K562 (cell line): Measurements from ENCODE around the gene HVCN1. TPM values are rescaled to one million over a fixed set of nuclear protein-coding genes. Genes with fewer than 3 reads are reported as not detected.

Experiments
- ARID1B ChIP-seq: fragments of 450-650 bp; IDR thresholded peaks from 2 replicates; pipeline ENCODE4 v1.6.1; 2016; ENCODE audit warnings: antibody characterized with exemption, mild to moderate bottlenecking, inconsistent platforms
- CBX5 ChIP-seq: IDR thresholded peaks from 2 replicates; pipeline ENCODE4 v1.6.1; 2014; ENCODE audit warnings: low read depth, borderline replicate concordance
- CSDE1 ChIP-seq, 2 experiments: fragments of 450-650 bp; IDR thresholded peaks; 2 replicates each; pipeline ENCODE4 v1.6.1; 2016; ENCODE audit warnings: mild to moderate bottlenecking in 1 of 2
- ELK1 ChIP-seq: sonication (generic); formaldehyde crosslinking; IDR thresholded peaks from 2 replicates; pipeline ENCODE4 v1.8.1; 2022; ENCODE audit warnings: missing genetic modification reagents
- FOXM1 ChIP-seq, 2 experiments: fragments of 450-650 bp in 1 of 2; sonication (generic) in 1 of 2; formaldehyde crosslinking in 1 of 2; IDR thresholded peaks; 2 replicates each; pipeline versions ENCODE4 v1.6.1 to v1.9.0; 2017 to 2022; ENCODE audit warnings: low read depth in 2 of 2, mild to moderate bottlenecking in 2 of 2, missing genetic modification reagents in 1 of 2, moderate library complexity in 1 of 2
- HDAC6 ChIP-seq: IDR thresholded peaks from 2 replicates; pipeline ENCODE4 v1.6.1; 2012; ENCODE audit warnings: low read depth, mild to moderate bottlenecking, control low read depth, inconsistent platforms, low read length, moderate library complexity
- HIVEP1 ChIP-seq: fragments of 250-450 bp; sonication (Bioruptor Pico); IDR thresholded peaks from 2 replicates; pipeline ENCODE4 v1.4.0; 2020; ENCODE audit warnings: mild to moderate bottlenecking
- IRF9 ChIP-seq: fragments of 450-650 bp; IDR thresholded peaks from 2 replicates; pipeline ENCODE4 v1.6.1; 2016; ENCODE audit warnings: missing biosample characterization, missing genetic modification characterization
- NRF1 ChIP-seq, 2 experiments: fragments of 450-650 bp; IDR thresholded peaks in 1 of 2; conservative IDR thresholded peaks in 1 of 2; 2 replicates each; pipeline ENCODE4 v1.6.1; 2014; ENCODE audit warnings: mild to moderate bottlenecking in 2 of 2
- RBM39 ChIP-seq: fragments of 200-400 bp; formaldehyde crosslinking; optimal IDR thresholded peaks from 2 replicates; pipeline ENCODE3; 2018; ENCODE audit warnings: low read depth, low read length
- U2AF1 ChIP-seq: fragments of 200-400 bp; formaldehyde crosslinking; optimal IDR thresholded peaks from 2 replicates; pipeline ENCODE3; 2017; ENCODE audit warnings: mild to moderate bottlenecking, low read depth, low read length, moderate library complexity
- VEZF1 ChIP-seq: fragments of 200-800 bp; sonication (Bioruptor generic); IDR thresholded peaks from 2 replicates; pipeline ENCODE4 v1.6.1; 2017; ENCODE audit warnings: missing genetic modification characterization, missing compliant biosample characterization
- ZBTB2 ChIP-seq: fragments of 450-650 bp; IDR thresholded peaks from 2 replicates; pipeline ENCODE4 v1.6.1; 2016; ENCODE audit warnings: antibody characterized with exemption
- ZBTB34 ChIP-seq: fragments of 250-450 bp; sonication (Bioruptor Pico); IDR thresholded peaks from 2 replicates; pipeline ENCODE4 v1.8.0; 2021; ENCODE audit warnings: mild to moderate bottlenecking, moderate library complexity
- ZNF239 ChIP-seq: fragments of 250-450 bp; sonication (Bioruptor Pico); IDR thresholded peaks from 2 replicates; pipeline ENCODE4 v1.4.0; 2020; ENCODE audit warnings: mild to moderate bottlenecking
- ZNF263 ChIP-seq: sonication (generic); formaldehyde crosslinking; IDR thresholded peaks from 2 replicates; pipeline ENCODE4 v1.8.0; 2022; ENCODE audit warnings: mild to moderate bottlenecking, missing genetic modification reagents, borderline replicate concordance
- ZNF785 ChIP-seq: fragments of 250-450 bp; sonication (Bioruptor Pico); IDR thresholded peaks from 2 replicates; pipeline ENCODE4 v1.4.0; 2020; ENCODE audit warnings: mild to moderate bottlenecking
- polyA plus RNA-seq, 8 experiments: library from polyadenylated mRNA; depleted of rRNA in 4 of 8; stranded (reverse) in 5 of 8; unstranded in 3 of 8; fragments of >200 nt; fragmentation: Nextera tagmentation in 2 of 8; fragmentation: Illumina TruSeq in 1 of 8; extraction: Ambion mirVana in 2 of 8; extraction: Trizol in 1 of 8; gene quantifications; 2 replicates each; pipeline versions ENCODE4 v1.2.1 to v1.2.3, GENCODE V29; 2011 to 2014; ENCODE audit warnings: inconsistent platforms in 1 of 8, missing spikeins in 1 of 8
- total RNA-seq, 7 experiments: library from RNA; depleted of rRNA in 6 of 7; stranded (reverse); fragments of >200 nt in 6 of 7; fragmentation: Illumina TruSeq in 2 of 7; extraction: Trizol in 2 of 7; gene quantifications; 2 replicates each; pipeline versions ENCODE4 v1.2.1 to v1.2.3, GENCODE V29; 2011 to 2021; ENCODE audit warnings: low replicate concordance in 1 of 7
- TF ChIP-seq, protein P1 (sequence below): fragments of 250-450 bp; sonication (Bioruptor Pico); IDR thresholded peaks from 2 replicates; pipeline ENCODE4 v1.4.0; 2020; ENCODE audit warnings: borderline replicate concordance

Gene HVCN1
- total and polyA plus RNA-seq, 9 of the 15 experiments (the other 6 are each of a cell fraction or from before 2014, with no cell fraction given) = 0.21 to 1.4 (median 0.74) TPM

- TF ChIP-seq ZNF263 (CRISPR knock-in tag) (no peak), IRF9 (tag) (no peak), ZBTB34 (CRISPR knock-in tag) (no peak), NRF1 (conservative IDR thresholded peaks at IDR 0.05 in 1 of 2, IDR thresholded peaks at IDR 0.05 in 1 of 2) (no peak), HDAC6 (no peak), CBX5 (no peak), ZNF239 (CRISPR knock-in tag) (peak; percentile 18; the same call in 1 of the 2 replicates), RBM39 (no peak), ARID1B (peak; percentile 53; the same call in 1 of the 2 replicates), ZBTB2 (no peak), U2AF1 (no peak), VEZF1 (no peak), CSDE1 (IDR thresholded peaks at IDR 0.05) (no peak), HIVEP1 (0 out of 2 replicates have a peak, but pooled peaks have one; percentile 35), ELK1 (no peak), ZNF785 (CRISPR knock-in tag) (no peak), FOXM1 (IDR thresholded peaks at IDR 0.05; ENCODE audit: low read depth) (no peak), FOXM1 (CRISPR knock-in tag; IDR thresholded peaks at IDR 0.05; ENCODE audit: low read depth) (no peak)
- TF ChIP-seq, protein P1, sequence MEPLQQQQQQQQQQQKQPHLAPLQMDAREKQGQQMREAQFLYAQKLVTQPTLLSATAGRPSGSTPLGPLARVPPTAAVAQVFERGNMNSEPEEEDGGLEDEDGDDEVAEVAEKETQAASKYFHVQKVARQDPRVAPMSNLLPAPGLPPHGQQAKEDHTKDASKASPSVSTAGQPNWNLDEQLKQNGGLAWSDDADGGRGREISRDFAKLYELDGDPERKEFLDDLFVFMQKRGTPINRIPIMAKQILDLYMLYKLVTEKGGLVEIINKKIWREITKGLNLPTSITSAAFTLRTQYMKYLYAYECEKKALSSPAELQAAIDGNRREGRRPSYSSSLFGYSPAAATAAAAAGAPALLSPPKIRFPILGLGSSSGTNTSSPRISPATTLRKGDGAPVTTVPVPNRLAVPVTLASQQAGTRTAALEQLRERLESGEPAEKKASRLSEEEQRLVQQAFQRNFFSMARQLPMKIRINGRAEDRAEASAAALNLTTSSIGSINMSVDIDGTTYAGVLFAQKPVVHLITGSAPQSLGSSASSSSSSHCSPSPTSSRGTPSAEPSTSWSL (CRISPR knock-in tag) = no peak
These were observed 5.5 kb upstream of the HVCN1 start (continued) for GRCh38 chr12:110694330-110694901.
